Neural cell (in vitro differentiated cells): ENCODE results near the gene APOL4. TPM values are rescaled to one million over a fixed set of nuclear protein-coding genes. Genes with fewer than 3 reads are reported as not detected.

Source experiments
- H2AFZ ChIP-seq: fragments of 200-600, 300-800 bp; sonication (generic), shearing (Covaris generic); 2 replicates; pipeline ENCODE4 v1.6.0; 2014; ENCODE audit warnings: low read depth, mild to moderate bottlenecking, antibody characterized with exemption, low read length, moderate library complexity
- H3F3A ChIP-seq: fragments of 200-600 bp; shearing (Covaris generic); 2 replicates; pipeline ENCODE4 v1.6.1; 2016; ENCODE audit warnings: mild to moderate bottlenecking, moderate library complexity, mixed read lengths, antibody characterized with exemption, low read length; ENCODE audit not compliant: insufficient read depth, poor library complexity, severe bottlenecking
- H3K27ac ChIP-seq: fragments of 200-600, 300-800 bp; sonication (generic), shearing (Covaris generic); 2 replicates; pipeline ENCODE4 v1.5.1; 2014; ENCODE audit warnings: mild to moderate bottlenecking, low read length, moderate library complexity
- H3K27me3 ChIP-seq: fragments of 300-800, 200-600 bp; sonication (generic), shearing (Covaris generic); 2 replicates; pipeline ENCODE4 v1.6.0; 2014; ENCODE audit warnings: mild to moderate bottlenecking, low read depth, low read length, moderate library complexity; ENCODE audit not compliant: insufficient read depth
- H3K36me3 ChIP-seq: fragments of 300-800, 200-600 bp; sonication (generic), shearing (Covaris generic); 2 replicates; pipeline ENCODE4 v1.5.1; 2014; ENCODE audit warnings: mild to moderate bottlenecking, antibody characterized with exemption, low read length, moderate library complexity; ENCODE audit not compliant: insufficient read depth
- H3K4me2 ChIP-seq: fragments of 300-800, 200-600 bp; sonication (generic), shearing (Covaris generic); 2 replicates; pipeline ENCODE4 v1.6.0; 2014; ENCODE audit warnings: mild to moderate bottlenecking, low read length
- H3K4me3 ChIP-seq: fragments of 300-800, 200-600 bp; sonication (generic), shearing (Covaris generic); 2 replicates; pipeline ENCODE4 v1.5.1; 2014; ENCODE audit warnings: mild to moderate bottlenecking, low read length, moderate library complexity
- H3K79me2 ChIP-seq: fragments of 200-600 bp; shearing (Covaris generic); replicated peaks from 2 replicates; pipeline ENCODE4 v1.6.0; 2014; ENCODE audit warnings: mild to moderate bottlenecking, low read length, moderate library complexity; ENCODE audit not compliant: insufficient read depth
- H3K9ac ChIP-seq: fragments of 300-800, 200-600 bp; sonication (generic), shearing (Covaris generic); 2 replicates; pipeline ENCODE4 v1.6.1; 2016; ENCODE audit warnings: mild to moderate bottlenecking, low read length, mixed read lengths
- H3K9me2 ChIP-seq: fragments of 200-600 bp; shearing (Covaris generic); 2 replicates; pipeline ENCODE4 v1.6.1; 2016; ENCODE audit warnings: mild to moderate bottlenecking, low read length, mixed read lengths; ENCODE audit not compliant: insufficient read depth
- H3K9me3 ChIP-seq: fragments of 200-600, 300-800 bp; sonication (generic), shearing (Covaris generic); 2 replicates; pipeline ENCODE4 v1.6.1; 2016; ENCODE audit warnings: mild to moderate bottlenecking, mixed run types, low read length, moderate library complexity, mixed read lengths
- H4K20me1 ChIP-seq: fragments of 200-600 bp; shearing (Covaris generic); 2 replicates; pipeline ENCODE4 v1.6.1; 2016; ENCODE audit warnings: mild to moderate bottlenecking, mixed run types; ENCODE audit not compliant: insufficient read depth
- CTCF ChIP-seq: fragments of 450-650 bp; IDR thresholded peaks from 2 replicates; pipeline ENCODE4 v1.5.1; 2014; ENCODE audit warnings: antibody characterized with exemption, mild to moderate bottlenecking, moderate library complexity; ENCODE audit not compliant: poor library complexity, severe bottlenecking
- EP300 ChIP-seq: fragments of 450-650 bp; conservative IDR thresholded peaks from 2 replicates; pipeline ENCODE4 v1.6.1; 2014; ENCODE audit warnings: antibody characterized with exemption, mild to moderate bottlenecking, moderate library complexity; ENCODE audit not compliant: poor library complexity, severe bottlenecking
- EZH2 ChIP-seq: fragments of 200-600, 300-800 bp; shearing (Covaris generic), sonication (generic); IDR thresholded peaks from 2 replicates; pipeline ENCODE4 v1.6.1; 2014; ENCODE audit warnings: antibody characterized with exemption, low read length, borderline replicate concordance, mild to moderate bottlenecking; ENCODE audit not compliant: insufficient read depth, poor library complexity, severe bottlenecking
- MXI1 ChIP-seq: fragments of 450-650 bp; conservative IDR thresholded peaks from 2 replicates; pipeline ENCODE4 v1.6.1; 2014; ENCODE audit warnings: antibody characterized with exemption, mild to moderate bottlenecking; ENCODE audit not compliant: poor library complexity, severe bottlenecking
- POLR2AphosphoS5 ChIP-seq: IDR thresholded peaks from 2 replicates; pipeline ENCODE4 v1.6.1; 2012
- RAD21 ChIP-seq: fragments of 450-650 bp; conservative IDR thresholded peaks from 2 replicates; pipeline ENCODE4 v1.6.1; 2014; ENCODE audit warnings: antibody characterized with exemption, mild to moderate bottlenecking, moderate library complexity
- REST ChIP-seq: IDR thresholded peaks from 2 replicates; pipeline ENCODE4 v1.6.1; 2012; ENCODE audit warnings: borderline replicate concordance
- SMC3 ChIP-seq: fragments of 450-650 bp; conservative IDR thresholded peaks from 2 replicates; pipeline ENCODE4 v1.6.1; 2014; ENCODE audit warnings: antibody characterized with exemption, mild to moderate bottlenecking, moderate library complexity; ENCODE audit not compliant: poor library complexity
- TAF1 ChIP-seq: IDR thresholded peaks from 2 replicates; pipeline ENCODE4 v1.6.1; 2012; ENCODE audit warnings: low read depth
- polyA plus RNA-seq: library from polyadenylated mRNA; depleted of rRNA; stranded (reverse); fragments of >200 nt; gene quantifications from 2 replicates; pipeline ENCODE4 v1.2.3, GENCODE V29; 2014

The APOL4 gene
- polyA plus RNA-seq, 1 donor from 2014 or later, result not detected

DNA sequence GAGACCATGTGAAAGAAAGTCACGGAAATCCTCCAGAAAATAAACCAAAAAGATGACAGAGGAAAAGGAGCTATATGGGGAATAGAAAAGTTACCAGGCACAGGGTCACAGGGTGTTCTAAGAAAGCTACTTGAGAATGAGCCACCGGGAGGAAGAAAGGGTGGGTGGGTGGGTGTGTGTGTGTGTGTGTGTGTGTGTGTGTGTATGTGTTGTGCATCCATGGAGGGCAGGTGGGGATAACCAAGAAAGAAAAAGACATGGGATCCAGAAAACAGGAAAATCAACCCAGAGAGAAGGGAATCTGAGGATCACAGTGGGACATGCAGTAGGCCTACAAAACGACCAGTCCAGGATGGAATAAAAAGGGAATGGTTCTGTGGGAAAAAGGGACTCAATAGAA lies 34.0 kb upstream of the APOL4 start:
- Histone ChIP-seq H3F3A (no peaks in the 10 kb centered on the region), H3K9me2 (no peaks in the 10 kb centered on the region), H3K9me3 (no peaks in the 10 kb centered on the region), H3K27me3 (no peaks in the 10 kb centered on the region), H2AFZ (no peak overlapping the region), H3K36me3 (no peaks in the 10 kb centered on the region), H3K4me3 (no peak overlapping the region), H3K4me2 (no peak overlapping the region), H3K27ac (no peak overlapping the region), H3K9ac (no peak overlapping the region), H4K20me1 (no peaks in the 10 kb centered on the region), H3K79me2 (no peaks in the 10 kb centered on the region)
- no peak for TF ChIP-seq POLR2AphosphoS5
- no peak for TF ChIP-seq SMC3
- no peak for TF ChIP-seq RAD21
- TF ChIP-seq EP300, result no peak
- no peak for TF ChIP-seq TAF1
- no peak for TF ChIP-seq CTCF
- no peak for TF ChIP-seq EZH2
- TF ChIP-seq MXI1, result no peak
- TF ChIP-seq REST, result no peak

- Histone ChIP-seq H4K20me1 (no peaks in the 10 kb centered on the region), H3K9ac (no peak overlapping the region), H3K27ac (no peak overlapping the region), H3K27me3 (no peaks in the 10 kb centered on the region), H3K4me3 (no peak overlapping the region), H3K9me3 (no peaks in the 10 kb centered on the region), H2AFZ (no peak overlapping the region), H3F3A (no peaks in the 10 kb centered on the region), H3K79me2 (no peaks in the 10 kb centered on the region), H3K9me2 (no peaks in the 10 kb centered on the region), H3K36me3 (no peaks in the 10 kb centered on the region), H3K4me2 (no peak overlapping the region)
- no peak for TF ChIP-seq TAF1
- no peak for TF ChIP-seq POLR2AphosphoS5
- TF ChIP-seq REST, result no peak
- no peak for TF ChIP-seq EP300
- TF ChIP-seq MXI1, result no peak
- no peak for TF ChIP-seq EZH2
- no peak for TF ChIP-seq RAD21
- no peak for TF ChIP-seq SMC3
These were observed 33.3 kb upstream of the APOL4 start for GRCh38 chr22:36234919-36235318.
